Kidney epithelial cell (primary cell): ENCODE measurements around the gene MAN1A1. TPM values are rescaled to one million over a fixed set of nuclear protein-coding genes. Genes with fewer than 3 reads are reported as not detected.

Source experiments
- DNase-seq: peaks from one replicate; pipeline ENCODE4 v3.0.0-alpha.2; 2010; ENCODE audit warnings: low read depth
- H3K27me3 ChIP-seq: 2 replicates; pipeline ENCODE4 v1.6.0; 2011; ENCODE audit warnings: low read length; ENCODE audit not compliant: control insufficient read depth, insufficient read depth
- H3K36me3 ChIP-seq: 2 replicates; pipeline ENCODE4 v1.5.1; 2011; ENCODE audit warnings: low read length; ENCODE audit not compliant: control insufficient read depth, insufficient read depth
- H3K4me3 ChIP-seq: 2 replicates; pipeline ENCODE4 v1.5.1; 2011; ENCODE audit warnings: low read depth, mild to moderate bottlenecking, control low read depth, low read length
- total RNA-seq: library from RNA; depleted of rRNA; stranded (reverse); fragments of >200 nt; gene quantifications from 2 replicates; pipeline ENCODE4 v1.2.3, GENCODE V29; 2015
- TF ChIP-seq, protein P1 (sequence below): IDR thresholded peaks from 2 replicates; pipeline ENCODE4 v1.5.1; 2011; ENCODE audit warnings: mild to moderate bottlenecking, moderate library complexity, low read length, control low read depth, inconsistent platforms; ENCODE audit not compliant: insufficient read depth, poor library complexity, severe bottlenecking

Gene MAN1A1
- total RNA-seq, 1 donor from 2014 or later: 15.0 TPM

DNA sequence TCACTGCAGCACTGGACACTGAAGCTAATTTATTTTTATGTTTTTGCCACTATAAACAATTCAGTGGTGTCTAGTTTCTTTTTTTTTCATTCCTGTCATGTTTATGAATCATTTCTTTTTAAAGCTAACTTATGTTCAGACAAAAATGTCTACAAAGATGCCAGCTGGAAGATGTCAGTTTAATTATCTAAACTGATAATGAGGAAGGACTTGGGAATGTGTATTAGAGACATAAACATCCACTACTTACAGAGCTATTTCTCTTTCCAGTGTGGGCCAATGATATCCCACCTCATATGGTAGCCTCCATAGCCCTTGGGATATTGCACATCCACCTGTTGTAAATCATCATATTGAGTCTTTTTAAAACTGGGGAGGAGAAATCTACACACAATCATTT lies 139.0 kb downstream of the MAN1A1 start:
- no peaks in the 10 kb centered on the region for H3K36me3 ChIP-seq
- TF ChIP-seq, protein P1, sequence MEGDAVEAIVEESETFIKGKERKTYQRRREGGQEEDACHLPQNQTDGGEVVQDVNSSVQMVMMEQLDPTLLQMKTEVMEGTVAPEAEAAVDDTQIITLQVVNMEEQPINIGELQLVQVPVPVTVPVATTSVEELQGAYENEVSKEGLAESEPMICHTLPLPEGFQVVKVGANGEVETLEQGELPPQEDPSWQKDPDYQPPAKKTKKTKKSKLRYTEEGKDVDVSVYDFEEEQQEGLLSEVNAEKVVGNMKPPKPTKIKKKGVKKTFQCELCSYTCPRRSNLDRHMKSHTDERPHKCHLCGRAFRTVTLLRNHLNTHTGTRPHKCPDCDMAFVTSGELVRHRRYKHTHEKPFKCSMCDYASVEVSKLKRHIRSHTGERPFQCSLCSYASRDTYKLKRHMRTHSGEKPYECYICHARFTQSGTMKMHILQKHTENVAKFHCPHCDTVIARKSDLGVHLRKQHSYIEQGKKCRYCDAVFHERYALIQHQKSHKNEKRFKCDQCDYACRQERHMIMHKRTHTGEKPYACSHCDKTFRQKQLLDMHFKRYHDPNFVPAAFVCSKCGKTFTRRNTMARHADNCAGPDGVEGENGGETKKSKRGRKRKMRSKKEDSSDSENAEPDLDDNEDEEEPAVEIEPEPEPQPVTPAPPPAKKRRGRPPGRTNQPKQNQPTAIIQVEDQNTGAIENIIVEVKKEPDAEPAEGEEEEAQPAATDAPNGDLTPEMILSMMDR: no peak
- DNase-seq: no peak
- H3K27me3 ChIP-seq: no peaks in the 10 kb centered on the region
- no peak overlapping the region for H3K4me3 ChIP-seq

DNA sequence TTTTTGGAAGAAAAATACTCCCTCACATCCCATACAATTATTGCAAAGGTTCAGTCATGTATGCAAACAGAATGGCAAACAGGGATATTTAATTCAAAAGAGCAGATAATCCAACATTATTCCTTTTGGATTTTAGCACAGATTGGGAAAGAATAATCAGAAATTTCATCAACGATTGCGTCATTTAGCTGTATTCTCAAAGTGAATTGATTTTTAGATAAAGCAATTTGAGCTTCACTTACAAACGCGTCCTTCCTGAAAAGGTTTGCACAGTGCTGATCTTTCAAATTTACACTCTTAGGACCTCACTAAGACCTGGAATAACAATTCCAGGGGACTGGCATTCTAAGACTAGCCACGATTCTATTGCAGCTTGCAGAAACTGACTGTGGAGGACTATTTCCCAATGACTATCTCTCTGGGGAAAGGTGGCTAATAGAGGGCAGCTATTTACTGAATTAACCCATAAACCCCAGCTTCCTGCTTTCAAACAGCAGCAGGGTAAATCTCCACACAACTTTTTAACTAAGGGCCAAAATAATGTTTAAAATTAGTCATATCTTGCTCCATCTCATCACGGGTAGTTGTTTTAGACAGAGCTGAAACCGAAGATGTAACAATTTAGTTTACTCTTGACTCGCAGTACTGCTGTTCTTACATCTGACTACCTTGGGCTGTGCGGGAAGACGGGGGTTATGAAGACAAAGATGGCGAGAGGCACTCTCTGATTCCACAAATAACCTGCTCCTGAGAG lies 139.9 kb downstream of the MAN1A1 start:
- no peaks in the 10 kb centered on the region for H3K36me3 ChIP-seq
- no peak overlapping the region for H3K4me3 ChIP-seq
- no peaks in the 10 kb centered on the region for H3K27me3 ChIP-seq
- no peak for DNase-seq
- TF ChIP-seq, protein P1: no peak

DNA sequence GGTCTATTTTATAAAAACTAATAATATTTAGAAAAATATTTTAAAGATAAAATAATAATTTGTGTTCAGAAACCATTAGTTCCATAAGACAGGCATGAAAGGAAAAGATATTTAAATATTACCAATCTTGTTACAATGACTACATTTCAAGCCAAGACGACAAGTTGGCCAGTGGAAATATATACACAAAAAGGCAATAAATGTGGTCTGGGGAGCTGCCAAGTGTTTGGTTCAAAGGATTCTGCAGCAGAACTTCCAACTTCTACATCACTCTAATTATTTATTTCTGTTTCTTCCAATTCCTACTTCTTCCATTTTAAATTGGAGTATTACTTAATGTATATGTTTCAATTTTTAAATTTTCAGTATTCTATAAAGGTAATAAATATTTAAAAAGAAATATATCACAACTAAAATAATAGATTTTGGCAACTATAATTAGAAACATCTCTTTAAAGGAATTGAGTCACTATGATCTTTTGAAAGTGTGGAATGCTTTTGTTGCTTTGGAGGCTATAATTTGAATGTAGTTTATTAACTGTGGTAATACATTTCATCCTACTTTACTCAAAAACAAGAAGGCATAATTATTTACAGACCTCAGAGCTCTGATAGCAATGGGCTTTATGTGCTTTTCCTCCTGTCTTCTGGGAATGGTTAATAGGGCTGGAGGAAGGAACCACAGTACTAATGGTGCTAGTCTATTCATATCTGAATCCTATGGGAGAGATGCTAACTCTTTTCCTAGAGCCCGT lies 141.4 kb downstream of the MAN1A1 start:
- no peak overlapping the region for H3K4me3 ChIP-seq
- TF ChIP-seq, protein P1: no peak
- H3K27me3 ChIP-seq: no peaks in the 10 kb centered on the region
- H3K36me3 ChIP-seq: no peaks in the 10 kb centered on the region
- no peak for DNase-seq

DNA sequence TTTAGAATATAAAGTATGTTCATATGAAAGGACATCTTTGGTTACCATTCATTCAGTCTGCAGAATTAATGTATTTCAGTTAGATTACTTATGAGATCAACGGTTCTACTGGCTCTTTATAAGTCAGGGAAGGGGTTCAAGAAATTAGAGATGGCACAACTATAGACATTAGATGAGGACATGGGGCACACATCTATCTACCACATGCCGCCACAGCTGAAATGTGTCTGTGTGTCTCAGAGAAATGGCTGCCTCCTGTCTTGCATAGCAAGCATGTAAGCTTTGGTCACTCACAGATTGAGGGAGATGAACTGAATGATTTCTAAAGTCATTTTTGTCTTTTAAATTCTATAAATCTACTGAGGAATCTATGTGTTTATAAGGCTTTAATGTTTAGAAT lies 142.2 kb downstream of the MAN1A1 start:
- no peak for DNase-seq
- no peaks in the 10 kb centered on the region for H3K36me3 ChIP-seq

DNA sequence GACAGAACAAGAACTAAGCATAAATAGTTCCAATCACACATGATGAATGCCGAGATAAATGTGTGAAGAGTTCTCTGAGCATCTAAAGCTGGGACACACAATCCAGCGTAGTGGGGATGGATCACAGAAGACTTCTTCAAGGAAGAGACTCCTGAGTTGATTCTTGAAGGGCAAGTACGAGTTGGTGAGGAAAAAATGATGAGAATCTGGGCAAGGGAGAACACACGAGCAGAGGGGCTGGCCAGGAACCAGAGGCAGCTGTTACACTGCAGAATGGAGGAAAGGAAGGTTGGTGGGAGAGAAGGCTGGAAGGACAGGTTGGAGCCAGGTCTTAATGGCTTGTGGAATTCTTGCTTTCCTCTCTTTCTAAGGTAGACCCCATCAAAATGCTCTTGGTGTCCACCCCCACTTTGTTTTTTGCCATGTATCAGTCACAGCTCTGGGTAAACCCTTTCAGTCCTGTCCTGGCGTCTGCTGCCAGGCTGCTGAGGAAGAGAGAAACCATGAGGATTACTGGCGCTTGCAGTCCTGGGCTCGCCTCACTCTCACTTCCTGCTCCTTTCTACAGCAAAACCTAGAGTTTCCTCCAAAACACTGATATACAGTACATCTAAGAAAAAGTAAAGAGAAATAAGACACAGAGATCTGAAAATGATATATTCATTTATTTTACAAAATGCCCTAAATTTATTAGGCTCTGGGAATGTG lies 143.5 kb downstream of the MAN1A1 start:
- Histone ChIP-seq H3K4me3 (no peak overlapping the region), H3K36me3 (no peaks in the 10 kb centered on the region), H3K27me3 (no peaks in the 10 kb centered on the region)
- TF ChIP-seq, protein P1: no peak
- DNase-seq: no peak

More for the DNA sequence above, 142.2 kb downstream of the MAN1A1 start:
- Histone ChIP-seq H3K4me3 (no peak overlapping the region), H3K27me3 (no peaks in the 10 kb centered on the region)
- TF ChIP-seq, protein P1: no peak
